Keratinocyte (primary cell): ENCODE results near the gene SYNJ1. TPM values are rescaled to one million over a fixed set of nuclear protein-coding genes. Genes with fewer than 3 reads are reported as not detected.

Source experiments
- DNase-seq: peaks from one replicate; pipeline ENCODE4 v3.0.0-alpha.2; 2011; ENCODE audit warnings: low read depth, missing footprints, low spot score
- FAIRE-seq: peaks from 2 replicates; lab custom pipeline; 2011; peaks lifted over from hg19 to GRCh38; lab: Jason Lieb, UNC
- H2AFZ ChIP-seq: 2 replicates; pipeline ENCODE4 v1.6.0; 2012; ENCODE audit warnings: low read length, control low read depth, inconsistent platforms; ENCODE audit not compliant: control insufficient read depth
- H3K27ac ChIP-seq: 2 replicates; pipeline ENCODE4 v1.5.1; 2011; ENCODE audit warnings: low read length; ENCODE audit not compliant: control insufficient read depth, insufficient read depth
- H3K27me3 ChIP-seq: 3 replicates; pipeline ENCODE4 v1.6.0; 2011; ENCODE audit warnings: low read length; ENCODE audit not compliant: control insufficient read depth, insufficient read depth; ENCODE audit errors: extremely low read depth
- H3K36me3 ChIP-seq, 2 experiments: 2 replicates in 1 of 2; 3 replicates in 1 of 2; pipeline ENCODE4 v1.5.1; 2011; ENCODE audit warnings: low read length in 2 of 2, mild to moderate bottlenecking in 1 of 2; ENCODE audit not compliant: control insufficient read depth in 2 of 2, insufficient read depth in 2 of 2; ENCODE audit errors: extremely low read depth in 1 of 2
- H3K4me1 ChIP-seq: 3 replicates; pipeline ENCODE4 v1.5.1; 2011; ENCODE audit warnings: low read length; ENCODE audit not compliant: control insufficient read depth, insufficient read depth; ENCODE audit errors: extremely low read depth
- H3K4me2 ChIP-seq: 3 replicates; pipeline ENCODE4 v1.6.0; 2011; ENCODE audit warnings: low read depth, low read length; ENCODE audit not compliant: control insufficient read depth, insufficient read depth; ENCODE audit errors: extremely low read depth
- H3K4me3 ChIP-seq, 3 experiments: fragments of 200-600 bp in 1 of 3; sonication (generic) in 1 of 3; 2 replicates in 2 of 3; 3 replicates in 1 of 3; pipeline ENCODE4 v1.5.1; 2011 to 2016; ENCODE audit warnings: low read length in 3 of 3, mild to moderate bottlenecking in 3 of 3, control low read depth in 2 of 3, inconsistent platforms in 1 of 3, low read depth in 1 of 3, mixed read lengths in 1 of 3, mixed run types in 1 of 3, moderate library complexity in 1 of 3; ENCODE audit not compliant: control insufficient read depth in 2 of 3, insufficient read depth in 2 of 3; ENCODE audit errors: extremely low read depth in 1 of 3
- H3K79me2 ChIP-seq: 2 replicates; pipeline ENCODE4 v1.6.0; 2012; ENCODE audit warnings: low read length; ENCODE audit not compliant: control insufficient read depth, insufficient read depth
- H3K9ac ChIP-seq: 3 replicates; pipeline ENCODE4 v1.6.0; 2011; ENCODE audit warnings: low read length; ENCODE audit not compliant: control insufficient read depth, insufficient read depth; ENCODE audit errors: extremely low read depth
- H3K9me1 ChIP-seq: 3 replicates; pipeline ENCODE4 v1.6.0; 2011; ENCODE audit warnings: low read length; ENCODE audit not compliant: control insufficient read depth, insufficient read depth; ENCODE audit errors: extremely low read depth
- H3K9me3 ChIP-seq: 2 replicates; pipeline ENCODE4 v1.5.1; 2012; ENCODE audit warnings: low read depth, low read length; ENCODE audit not compliant: control insufficient read depth
- H4K20me1 ChIP-seq: 3 replicates; pipeline ENCODE4 v1.6.0; 2011; ENCODE audit warnings: low read length; ENCODE audit not compliant: control insufficient read depth, insufficient read depth; ENCODE audit errors: extremely low read depth
- CTCF ChIP-seq, 3 experiments: IDR thresholded peaks in 1 of 3; conservative IDR thresholded peaks in 1 of 3; optimal IDR thresholded peaks in 1 of 3; 2 replicates in 2 of 3; 3 replicates in 1 of 3; pipeline versions ENCODE3 to v1.5.1; 2011; ENCODE audit warnings: low read length in 3 of 3, mild to moderate bottlenecking in 3 of 3, moderate library complexity in 2 of 3, control low read depth in 1 of 3, inconsistent platforms in 1 of 3; ENCODE audit not compliant: insufficient read depth in 2 of 3; ENCODE audit errors: extremely low read depth in 1 of 3
- EZH2 ChIP-seq: IDR thresholded peaks from one replicate; pipeline ENCODE4 v1.6.1; 2012; ENCODE audit warnings: inconsistent platforms, mild to moderate bottlenecking, low read length, moderate library complexity
- dilution Hi-C: fragments of 300-500 bp; cut with MboI; formaldehyde crosslinking; loops from one replicate; pipeline ENCODE4 v1.7.0; 2020; ENCODE audit warnings: low sequenced_read_pairs; ENCODE audit not compliant: extremely low pct_ligation_motif_present
- polyA plus RNA-seq, 5 experiments: library from polyadenylated mRNA; depleted of rRNA in 3 of 5; stranded (reverse) in 3 of 5; stranded (forward) in 1 of 5; unstranded in 1 of 5; fragments of >200 nt; gene quantifications; 1 replicate in 1 of 5; 2 replicates in 3 of 5; 3 replicates in 1 of 5; pipeline versions ENCODE4 v1.2.1 to v1.2.3, GENCODE V29; 2011 to 2012; ENCODE audit warnings: missing spikeins in 2 of 5, low read depth in 1 of 5, low replicate concordance in 1 of 5

Gene SYNJ1
- polyA plus RNA-seq, 1 donor (not counting 4 experiments of a cell fraction or from before 2014, with no cell fraction given) = 4.9 TPM

GRCh38 chr21:32645261-32646182 lies 82.3 kb downstream of the SYNJ1 start:
- Histone ChIP-seq H4K20me1 (no peaks in the 10 kb centered on the region), H3K27ac (no peak overlapping the region), H3K9ac (no peak overlapping the region), H3K4me2 (no peak overlapping the region), H3K4me3 (no peak overlapping the region), H3K36me3 (peaks cover 2 to 3% of the 10 kb centered on the region in 2 experiments), H2AFZ (no peak overlapping the region), H3K4me1 (no peaks in the 10 kb centered on the region), H3K79me2 (no peaks in the 10 kb centered on the region), H3K9me3 (no peaks in the 10 kb centered on the region), H3K9me1 (no peaks in the 10 kb centered on the region), H3K27me3 (no peaks in the 10 kb centered on the region)
- no peak for DNase-seq
- dilution Hi-C loops = no loop called here
- no peak for FAIRE-seq
- TF ChIP-seq CTCF (optimal IDR thresholded peaks at IDR 0.05 in 1 of 3, IDR thresholded peaks at IDR 0.05 in 1 of 3, conservative IDR thresholded peaks at IDR 0.05 in 1 of 3; ENCODE audit: extremely low read depth in 1 of 3, insufficient read depth in 2 of 3, low read length in 3 of 3) (no peak), EZH2 (no peak)

GRCh38 chr21:32641710-32642698 lies 85.8 kb downstream of the SYNJ1 start:
- no peak overlapping the region for H3K4me3 ChIP-seq
- H4K20me1 ChIP-seq = no peaks in the 10 kb centered on the region
- no peak for DNase-seq
- no peaks in the 10 kb centered on the region for H3K27me3 ChIP-seq
- no peak overlapping the region for H3K27ac ChIP-seq
- TF ChIP-seq EZH2 = no peak
- TF ChIP-seq CTCF (optimal IDR thresholded peaks at IDR 0.05 in 1 of 3, IDR thresholded peaks at IDR 0.05 in 1 of 3, conservative IDR thresholded peaks at IDR 0.05 in 1 of 3; ENCODE audit: extremely low read depth in 1 of 3, insufficient read depth in 2 of 3, low read length in 3 of 3) = no peak
- no peak for FAIRE-seq
- no peak overlapping the region for H2AFZ ChIP-seq
- H3K79me2 ChIP-seq = no peaks in the 10 kb centered on the region
- dilution Hi-C loops = no loop called here
- no peaks in the 10 kb centered on the region for H3K9me3 ChIP-seq
- H3K9me1 ChIP-seq = no peaks in the 10 kb centered on the region
- no peak overlapping the region for H3K9ac ChIP-seq
- no peak overlapping the region for H3K4me2 ChIP-seq
- H3K36me3 ChIP-seq = peaks cover 2 to 5% of the 10 kb centered on the region in 2 experiments
- no peaks in the 10 kb centered on the region for H3K4me1 ChIP-seq
